ENCODE data around the gene FBXW4. TPM values are rescaled to one million over a fixed set of nuclear protein-coding genes. Genes with fewer than 3 reads are reported as not detected.

Gene FBXW4
- total and polyA plus RNA-seq, 2 donors: 47.2 to 55.5 TPM

GRCh38 chr10:101686133-101686925 lies 8.6 kb downstream of the FBXW4 start:
- 91% methylated on average over 5 of the region's 5 CpGs for WGBS
- Histone ChIP-seq H3K27ac (ENCODE audit: low read depth) (no peak overlapping the region), H3K4me3 (ENCODE audit: low read depth, low read length) (no peak overlapping the region), H3K4me1 (ENCODE audit: insufficient read depth) (no peaks in the 10 kb centered on the region), H3K36me3 (ENCODE audit: insufficient read depth) (no peaks in the 10 kb centered on the region)
- no peak for DNase-seq (ENCODE audit: extremely low spot score)

GRCh38 chr10:101684782-101685181 lies 10.2 kb downstream of the FBXW4 start:
- no peak for DNase-seq (ENCODE audit: extremely low spot score)
- H3K36me3 ChIP-seq (ENCODE audit: insufficient read depth): no peaks in the 10 kb centered on the region
- H3K27ac ChIP-seq (ENCODE audit: low read depth): no peak overlapping the region
- WGBS: 90% methylated on average over 1 of the region's 1 CpG
- no peaks in the 10 kb centered on the region for H3K4me1 ChIP-seq (ENCODE audit: insufficient read depth)
- no peak overlapping the region for H3K4me3 ChIP-seq (ENCODE audit: low read depth, low read length)

GRCh38 chr10:101683276-101683675 lies 11.7 kb downstream of the FBXW4 start:
- no peaks in the 10 kb centered on the region for H3K36me3 ChIP-seq (ENCODE audit: insufficient read depth)
- no peak for DNase-seq (ENCODE audit: extremely low spot score)
- no peak overlapping the region for H3K27ac ChIP-seq (ENCODE audit: low read depth)
- WGBS: 95% methylated on average over 3 of the region's 3 CpGs
- H3K4me1 ChIP-seq (ENCODE audit: insufficient read depth): no peaks in the 10 kb centered on the region
- no peak overlapping the region for H3K4me3 ChIP-seq (ENCODE audit: low read depth, low read length)

GRCh38 chr10:101682172-101682825 lies 12.7 kb downstream of the FBXW4 start:
- DNase-seq (ENCODE audit: extremely low spot score): no peak
- Histone ChIP-seq H3K4me1 (ENCODE audit: insufficient read depth) (no peaks in the 10 kb centered on the region), H3K4me3 (ENCODE audit: low read depth, low read length) (no peak overlapping the region), H3K36me3 (ENCODE audit: insufficient read depth) (no peaks in the 10 kb centered on the region), H3K27ac (ENCODE audit: low read depth) (no peak overlapping the region)
- WGBS: 8% methylated on average over 2 of the region's 2 CpGs

GRCh38 chr10:101676565-101676964 lies 18.4 kb downstream of the FBXW4 start:
- no peaks in the 10 kb centered on the region for H3K36me3 ChIP-seq (ENCODE audit: insufficient read depth)

GRCh38 chr10:101675115-101675514 lies 19.9 kb downstream of the FBXW4 start:
- Histone ChIP-seq H3K36me3 (ENCODE audit: insufficient read depth) (no peaks in the 10 kb centered on the region), H3K4me1 (ENCODE audit: insufficient read depth) (no peaks in the 10 kb centered on the region), H3K4me3 (ENCODE audit: low read depth, low read length) (no peak overlapping the region), H3K27ac (ENCODE audit: low read depth) (no peak overlapping the region)
- DNase-seq (ENCODE audit: extremely low spot score): no peak
- 94% methylated on average over 2 of the region's 2 CpGs for WGBS

More at GRCh38 chr10:101676565-101676964, 18.4 kb downstream of the FBXW4 start:
- Histone ChIP-seq H3K4me1 (ENCODE audit: insufficient read depth) (no peaks in the 10 kb centered on the region), H3K4me3 (ENCODE audit: low read depth, low read length) (no peak overlapping the region), H3K27ac (ENCODE audit: low read depth) (no peak overlapping the region)
- no peak for DNase-seq (ENCODE audit: extremely low spot score)

- Histone ChIP-seq H3K4me3 (ENCODE audit: low read depth, low read length) (no peak overlapping the region), H3K4me1 (ENCODE audit: insufficient read depth) (no peaks in the 10 kb centered on the region), H3K27ac (ENCODE audit: low read depth) (no peak overlapping the region), H3K36me3 (ENCODE audit: insufficient read depth) (peaks cover 3% of the 10 kb centered on the region)
- no peak for DNase-seq (ENCODE audit: extremely low spot score)
- 86% methylated on average over 6 of the region's 6 CpGs for WGBS
Observed at GRCh38 chr10:101672536-101672935, 22.4 kb downstream of the FBXW4 start.

- Histone ChIP-seq H3K27ac (ENCODE audit: low read depth) (no peak overlapping the region), H3K4me1 (ENCODE audit: insufficient read depth) (no peaks in the 10 kb centered on the region), H3K36me3 (ENCODE audit: insufficient read depth) (peaks cover 3% of the 10 kb centered on the region), H3K4me3 (ENCODE audit: low read depth, low read length) (no peak overlapping the region)
- no peak for DNase-seq (ENCODE audit: extremely low spot score)
- WGBS: 96% methylated on average over 1 of the region's 1 CpG
Observed at GRCh38 chr10:101671453-101671852, 23.5 kb downstream of the FBXW4 start.

GRCh38 chr10:101670635-101671034 lies 24.3 kb downstream of the FBXW4 start:
- no peak overlapping the region for H3K4me3 ChIP-seq (ENCODE audit: low read depth, low read length)
- H3K4me1 ChIP-seq (ENCODE audit: insufficient read depth): no peaks in the 10 kb centered on the region
- H3K27ac ChIP-seq (ENCODE audit: low read depth): no peak overlapping the region
- DNase-seq (ENCODE audit: extremely low spot score): no peak
- H3K36me3 ChIP-seq (ENCODE audit: insufficient read depth): peaks cover 3% of the 10 kb centered on the region

- peaks cover 3% of the 10 kb centered on the region for H3K36me3 ChIP-seq (ENCODE audit: insufficient read depth)
- H3K27ac ChIP-seq (ENCODE audit: low read depth): no peak overlapping the region
- DNase-seq (ENCODE audit: extremely low spot score): no peak
- 97% methylated on average over 2 of the region's 2 CpGs for WGBS
- H3K4me1 ChIP-seq (ENCODE audit: insufficient read depth): no peaks in the 10 kb centered on the region
- H3K4me3 ChIP-seq (ENCODE audit: low read depth, low read length): no peak overlapping the region
Observed at GRCh38 chr10:101669181-101669580, 25.8 kb downstream of the FBXW4 start.

- DNase-seq (ENCODE audit: extremely low spot score): no peak
- no peak overlapping the region for H3K4me3 ChIP-seq (ENCODE audit: low read depth, low read length)
- no peaks in the 10 kb centered on the region for H3K4me1 ChIP-seq (ENCODE audit: insufficient read depth)
- WGBS: 74% methylated on average over 1 of the region's 1 CpG
- peaks cover 3% of the 10 kb centered on the region for H3K36me3 ChIP-seq (ENCODE audit: insufficient read depth)
- H3K27ac ChIP-seq (ENCODE audit: low read depth): no peak overlapping the region
Observed at GRCh38 chr10:101668566-101668965, 26.4 kb downstream of the FBXW4 start.

GRCh38 chr10:101666083-101666482 lies 28.9 kb downstream of the FBXW4 start:
- H3K4me3 ChIP-seq (ENCODE audit: low read depth, low read length): no peak overlapping the region
- 63% methylated on average over 9 of the region's 9 CpGs for WGBS
- H3K4me1 ChIP-seq (ENCODE audit: insufficient read depth): no peaks in the 10 kb centered on the region
- H3K27ac ChIP-seq (ENCODE audit: low read depth): no peak overlapping the region
- peaks cover 3% of the 10 kb centered on the region for H3K36me3 ChIP-seq (ENCODE audit: insufficient read depth)
- no peak for DNase-seq (ENCODE audit: extremely low spot score)

- DNase-seq (ENCODE audit: extremely low spot score): no peak
- H3K36me3 ChIP-seq (ENCODE audit: insufficient read depth): peaks cover 4% of the 10 kb centered on the region
Observed at GRCh38 chr10:101663097-101663496, 31.9 kb downstream of the FBXW4 start.

GRCh38 chr10:101660256-101660655 lies 34.7 kb downstream of the FBXW4 start:
- 66% methylated on average over 4 of the region's 4 CpGs for WGBS

More at GRCh38 chr10:101663097-101663496, 31.9 kb downstream of the FBXW4 start:
- H3K4me1 ChIP-seq (ENCODE audit: insufficient read depth): no peaks in the 10 kb centered on the region
- WGBS: 87% methylated on average over 1 of the region's 1 CpG
- H3K4me3 ChIP-seq (ENCODE audit: low read depth, low read length): no peak overlapping the region
- no peak overlapping the region for H3K27ac ChIP-seq (ENCODE audit: low read depth)

More at GRCh38 chr10:101660256-101660655, 34.7 kb downstream of the FBXW4 start:
- no peaks in the 10 kb centered on the region for H3K4me1 ChIP-seq (ENCODE audit: insufficient read depth)
- no peak overlapping the region for H3K4me3 ChIP-seq (ENCODE audit: low read depth, low read length)
- peaks cover 4% of the 10 kb centered on the region for H3K36me3 ChIP-seq (ENCODE audit: insufficient read depth)
- DNase-seq (ENCODE audit: extremely low spot score): no peak
- no peak overlapping the region for H3K27ac ChIP-seq (ENCODE audit: low read depth)
